NCI-H1417 (cell line): ENCODE data around the gene SNAI3.

Experiments
- DNase-seq, 3 experiments: peaks; one replicate each; lab custom pipeline; 2025; lab: John Stamatoyannopoulos, UW

Gene SNAI3

DNA sequence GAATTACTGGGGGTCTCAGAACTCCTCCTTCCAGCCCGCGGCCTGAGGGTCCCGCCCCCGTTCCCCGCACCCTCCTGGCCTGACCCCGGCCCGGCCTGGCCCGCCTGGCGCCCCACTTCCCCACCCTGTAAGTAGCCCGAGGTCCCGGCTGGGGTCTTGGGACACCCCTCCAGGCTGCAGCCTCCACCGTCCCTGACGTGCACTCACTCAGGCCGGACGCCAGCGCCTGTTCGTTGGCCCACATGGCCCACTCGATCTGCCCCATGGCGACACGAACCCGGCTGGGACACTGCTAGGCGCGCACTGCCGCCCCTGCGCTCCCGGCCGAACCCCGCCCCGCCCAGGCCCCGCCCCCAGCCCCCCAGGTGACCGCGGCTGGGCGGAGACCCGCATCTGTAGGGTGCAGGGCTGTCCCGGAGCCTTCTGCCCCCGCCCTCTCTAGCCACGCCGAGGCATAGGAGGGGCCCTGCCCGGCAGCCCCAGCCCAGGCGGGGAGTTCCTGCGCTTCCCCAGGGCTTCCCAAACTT, 35.5 kb downstream of the SNAI3 start, which contains the start of gene CYBA:
TSS of gene CYBA (minus strand) at position 305 of the 527 bp plus-strand sequence. CDS start at position 265, 40 bp downstream.
- peak in 1 of 3 experiments; percentile 13 for DNase-seq

DNA sequence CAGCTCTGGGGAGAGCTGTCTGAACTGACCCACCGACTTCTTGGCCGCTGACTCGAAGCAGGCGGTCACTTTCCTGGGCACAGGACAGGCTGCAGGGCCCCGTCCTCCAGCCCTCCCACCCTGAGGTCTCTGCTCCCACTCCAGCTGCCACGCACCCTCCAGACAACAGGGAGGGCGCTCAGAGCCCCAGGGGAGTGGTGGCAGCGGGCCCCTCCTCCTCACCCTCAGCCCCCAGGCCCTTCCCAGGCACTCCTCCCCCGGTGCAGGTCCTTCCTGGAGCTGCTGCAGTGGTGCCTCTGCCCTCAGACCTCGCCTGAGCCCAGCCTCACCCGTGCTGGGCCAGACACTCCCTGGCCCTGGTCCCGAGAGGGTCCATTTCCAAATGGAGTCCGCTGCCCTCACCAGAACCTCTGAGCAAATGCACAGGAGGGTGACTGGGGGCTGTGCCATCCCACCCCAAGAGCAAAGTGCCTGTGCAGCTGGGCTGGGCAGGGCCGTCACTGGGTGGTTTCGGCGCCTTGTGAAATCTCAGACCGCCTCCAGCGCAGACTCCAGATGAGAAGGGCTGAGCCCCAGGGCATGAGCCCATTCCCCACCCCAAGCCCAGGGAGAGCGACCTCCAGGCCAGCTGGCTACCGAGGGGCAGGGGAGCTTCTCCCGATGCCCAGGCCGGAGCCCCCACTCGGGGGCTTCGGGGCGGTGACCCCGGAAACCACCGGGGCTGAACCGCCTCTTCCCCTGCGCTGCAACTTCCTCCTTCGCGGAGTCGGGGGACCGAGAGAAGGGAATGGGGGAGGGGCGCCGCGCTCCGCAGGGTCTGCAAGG, 36.2 kb downstream of the SNAI3 start:
- no peak for DNase-seq

DNA sequence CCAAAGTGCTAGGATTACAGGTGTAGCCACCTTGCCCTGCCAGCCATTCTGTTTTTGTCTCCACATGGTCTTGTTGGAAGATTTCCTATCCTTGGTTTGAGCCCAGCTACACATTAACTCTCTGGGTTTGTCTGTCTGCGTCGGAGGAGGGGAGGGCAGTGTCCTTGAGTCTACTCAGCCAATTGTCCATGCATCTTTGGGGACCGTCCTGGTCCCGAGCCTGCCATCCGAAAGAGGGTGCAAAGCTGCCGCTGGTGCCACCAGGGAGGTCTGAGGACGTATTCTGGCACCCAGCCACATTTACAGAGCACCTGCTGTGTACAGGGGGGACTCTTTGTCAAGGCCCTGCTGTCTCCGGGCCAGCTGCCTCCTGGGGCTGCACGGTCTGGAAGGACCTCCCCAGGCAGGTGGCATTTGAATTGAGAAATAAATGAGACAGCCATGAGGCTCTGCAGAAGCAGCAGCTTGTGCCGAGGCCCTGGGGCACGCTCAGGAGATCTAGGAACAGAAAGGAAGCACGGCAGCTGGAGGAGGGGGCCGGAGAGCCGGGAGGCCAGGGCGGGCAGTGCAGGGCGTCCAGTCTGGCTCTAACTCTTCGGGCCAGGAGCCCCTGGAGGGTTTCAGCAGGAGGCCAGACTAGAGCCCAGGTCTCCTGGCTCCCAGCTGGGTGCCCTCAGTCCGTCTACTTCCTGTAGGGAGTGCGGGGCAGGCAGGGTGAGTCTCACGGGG, 36.9 kb downstream of the SNAI3 start:
- peak in 1 of 3 experiments; percentile 56 for DNase-seq

DNA sequence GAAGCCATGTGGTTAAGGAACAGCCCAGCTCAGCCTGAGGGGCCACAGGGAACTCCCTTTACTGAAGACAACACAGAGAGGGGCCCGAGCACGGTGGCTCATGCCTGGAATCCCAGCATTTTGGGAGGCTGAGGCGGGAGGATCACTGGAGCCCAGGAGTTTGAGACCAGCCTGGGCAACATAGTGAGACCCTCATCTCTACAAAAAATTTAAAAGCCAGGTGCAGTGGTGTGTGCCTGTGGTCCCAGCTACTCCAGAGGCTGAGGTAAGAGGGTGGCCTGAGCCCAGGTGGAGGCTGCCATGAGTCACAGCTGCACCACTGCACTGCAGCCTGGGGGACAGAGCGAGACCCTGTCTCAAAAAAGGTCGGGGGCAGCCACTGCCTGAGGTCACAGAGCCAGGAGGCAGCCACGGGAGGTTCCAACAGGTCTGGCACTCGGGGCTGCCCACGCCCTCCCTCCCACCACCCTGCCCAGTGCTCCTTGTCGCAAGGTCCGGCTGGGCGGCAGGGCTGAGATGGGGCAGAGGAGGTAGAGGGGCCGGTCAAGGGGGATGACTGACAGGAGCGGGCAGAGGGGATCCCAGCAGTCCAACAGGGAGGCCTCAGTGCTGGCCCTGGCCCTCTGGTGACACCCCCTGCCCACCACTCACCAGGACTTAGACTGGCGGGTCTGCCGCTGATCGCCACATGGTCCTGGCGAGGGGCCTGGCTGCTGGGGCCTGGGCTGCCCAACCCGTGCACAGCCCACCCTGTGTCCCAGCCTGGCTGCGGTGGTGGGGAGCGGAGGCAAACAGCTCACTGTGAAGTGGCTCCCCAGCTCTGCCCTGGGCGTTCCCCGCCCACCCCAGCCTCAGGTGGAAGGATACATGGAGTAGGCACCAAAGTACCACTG, 38.9 kb downstream of the SNAI3 start:
- DNase-seq: no peak

DNA sequence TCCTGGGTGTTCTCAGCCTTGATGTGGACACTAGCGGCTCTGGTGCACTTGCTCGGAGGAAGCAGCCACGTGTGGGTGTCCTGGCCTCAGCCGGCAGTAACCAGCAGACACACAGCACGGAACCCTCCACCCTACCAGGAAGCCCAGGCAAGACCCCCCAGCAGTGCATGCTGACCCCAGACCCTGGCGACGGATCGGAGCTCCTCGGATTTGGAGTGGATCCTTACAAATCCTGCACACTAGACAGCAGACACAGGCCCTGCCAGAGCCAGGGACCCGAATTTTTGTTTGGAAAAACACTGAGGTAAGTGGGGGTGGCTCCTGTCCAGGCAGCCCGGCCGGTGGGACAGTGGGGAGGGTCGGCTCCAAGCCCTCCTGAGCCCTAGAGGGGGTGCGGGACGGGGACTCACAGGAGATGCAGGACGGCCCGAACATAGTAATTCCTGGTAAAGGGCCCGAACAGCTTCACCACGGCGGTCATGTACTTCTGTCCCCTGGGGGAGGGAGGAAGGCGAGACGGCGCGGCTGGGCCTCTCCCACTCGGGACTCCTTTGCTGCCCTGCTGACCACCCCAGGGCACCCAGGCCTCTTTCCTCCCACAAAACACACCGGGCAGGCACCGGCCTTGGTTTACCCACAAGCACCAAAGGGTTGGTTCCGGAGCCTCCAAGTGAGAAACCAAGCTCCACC, 39.8 kb downstream of the SNAI3 start:
- no peak for DNase-seq

DNA sequence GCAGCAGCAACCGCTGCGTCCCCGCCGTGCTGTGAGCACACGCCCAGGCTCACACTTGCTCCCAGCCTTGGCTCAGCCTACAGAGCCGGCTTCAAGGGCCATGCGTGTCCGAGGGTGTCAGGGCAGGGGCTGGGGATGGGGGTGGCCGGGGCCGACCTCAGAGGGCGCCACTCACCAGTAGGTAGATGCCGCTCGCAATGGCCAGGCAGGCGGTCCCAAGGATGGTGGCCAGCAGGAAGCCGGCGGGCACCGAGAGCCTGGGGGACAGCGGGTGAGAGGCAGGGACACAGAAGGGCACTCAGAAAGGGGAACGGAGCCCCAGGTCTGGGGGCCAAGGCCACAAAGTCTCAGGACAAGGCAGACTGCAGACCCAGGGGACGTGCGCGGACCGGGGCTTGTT, 40.4 kb downstream of the SNAI3 start:
- no peak for DNase-seq

DNA sequence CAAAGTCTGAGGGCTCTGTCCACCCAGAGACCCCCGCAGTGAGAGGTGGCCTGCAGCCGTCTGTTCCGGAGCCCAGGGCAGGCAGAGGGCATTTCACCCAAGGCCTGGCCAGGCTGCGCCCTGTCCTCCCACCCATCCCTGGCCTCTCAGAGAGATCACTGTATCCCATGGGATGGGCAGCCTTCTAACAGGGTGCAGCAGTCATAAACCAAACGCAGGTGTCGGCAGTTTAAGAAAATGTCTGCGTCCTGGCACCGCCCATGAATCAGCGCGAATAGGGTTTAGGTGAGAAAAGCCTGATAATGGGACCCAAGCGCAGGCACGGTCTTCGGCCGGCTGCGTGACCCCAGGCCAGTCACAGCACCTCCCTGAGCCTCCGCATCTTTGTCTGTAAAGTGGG, 40.9 kb downstream of the SNAI3 start:
- DNase-seq: no peak

DNA sequence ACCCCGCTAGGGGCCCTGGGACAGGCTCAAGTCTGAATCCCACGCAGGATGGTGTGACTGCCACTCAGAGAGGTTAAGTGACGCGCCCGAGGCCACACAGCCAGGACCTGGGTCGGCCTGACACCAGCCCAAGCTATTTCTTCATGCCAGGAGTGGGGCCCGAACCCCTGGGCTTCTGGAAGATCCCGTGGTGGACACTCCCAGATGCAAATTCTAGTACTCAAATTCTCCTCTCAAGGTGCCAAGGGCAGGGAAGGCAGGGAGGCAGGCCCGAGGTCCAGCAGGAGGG, 42.7 kb downstream of the SNAI3 start:
- no peak for DNase-seq

DNA sequence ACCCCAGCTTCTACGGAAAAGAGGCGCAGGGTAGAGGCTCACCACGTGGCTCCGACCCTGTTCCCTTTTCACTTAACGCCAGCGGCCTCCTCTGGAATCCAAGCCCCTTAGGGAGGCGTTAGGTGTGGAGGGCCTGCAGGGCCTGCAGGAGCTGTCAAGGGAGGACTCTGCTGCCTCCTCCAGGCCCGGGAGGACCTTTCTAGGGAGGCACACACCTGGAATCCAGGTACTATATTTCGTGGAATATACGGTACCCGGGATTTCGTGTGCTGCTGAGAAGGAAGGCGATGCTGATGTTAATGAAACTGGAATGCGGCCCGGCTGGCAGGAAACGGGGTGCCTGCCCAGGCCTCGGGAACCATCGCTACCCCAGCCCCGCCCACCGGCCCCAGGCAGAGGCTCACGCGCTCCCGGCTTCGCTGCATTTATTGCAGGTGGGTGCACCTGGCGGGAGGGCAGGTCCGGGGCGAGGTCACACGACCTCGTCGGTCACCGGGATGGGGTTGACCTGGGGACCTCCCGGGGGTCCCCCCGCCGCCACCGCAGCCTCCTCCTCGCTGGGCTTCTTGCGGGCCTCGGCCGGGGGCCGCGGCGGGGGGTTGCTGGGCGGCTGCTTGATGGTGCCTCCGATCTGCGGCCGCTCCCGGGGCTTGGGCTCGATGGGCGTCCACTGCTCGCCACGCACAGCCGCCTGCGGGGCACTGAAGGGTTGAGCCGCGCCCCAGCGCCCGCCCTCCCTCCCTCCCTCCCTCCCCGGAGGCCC, 43.2 kb downstream of the SNAI3 start:
- DNase-seq: no peak

DNA sequence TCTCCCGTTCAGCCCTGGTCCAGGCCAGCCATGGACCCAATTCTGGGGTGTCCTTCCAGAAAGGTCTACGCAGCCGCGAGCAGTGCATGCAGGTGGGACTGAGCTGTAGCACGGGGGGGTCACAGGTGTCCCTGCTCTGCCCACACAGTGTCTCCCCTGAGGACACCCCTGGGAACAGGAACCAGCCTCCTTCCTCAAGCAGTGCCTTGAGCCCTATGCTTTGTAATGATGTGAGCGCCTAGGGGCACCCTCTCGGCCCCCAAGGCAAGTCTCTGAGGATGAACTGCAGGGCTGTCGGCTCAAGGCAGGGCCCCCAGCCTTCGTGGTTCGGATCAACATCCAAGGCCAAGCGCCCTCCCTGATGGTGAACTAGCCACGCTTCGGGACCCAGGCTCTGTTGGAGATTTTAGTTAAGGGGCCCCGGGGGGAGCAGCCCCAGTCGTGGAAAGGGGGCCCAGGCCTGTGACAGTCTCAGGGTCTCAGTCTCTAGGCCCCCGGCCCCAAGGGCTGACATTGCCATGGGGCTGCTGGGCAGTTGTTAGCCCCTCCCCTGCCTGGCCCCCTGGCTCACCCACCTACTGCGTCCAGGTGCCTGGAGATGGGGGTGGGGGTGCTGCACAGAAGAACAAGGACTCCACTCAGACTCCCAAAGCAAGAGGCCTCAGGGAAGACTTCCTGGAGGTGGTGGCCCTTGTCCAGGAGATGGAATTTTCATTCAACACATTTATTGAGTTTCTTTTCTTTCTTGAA, 45.6 kb downstream of the SNAI3 start:
- no peak for DNase-seq

DNA sequence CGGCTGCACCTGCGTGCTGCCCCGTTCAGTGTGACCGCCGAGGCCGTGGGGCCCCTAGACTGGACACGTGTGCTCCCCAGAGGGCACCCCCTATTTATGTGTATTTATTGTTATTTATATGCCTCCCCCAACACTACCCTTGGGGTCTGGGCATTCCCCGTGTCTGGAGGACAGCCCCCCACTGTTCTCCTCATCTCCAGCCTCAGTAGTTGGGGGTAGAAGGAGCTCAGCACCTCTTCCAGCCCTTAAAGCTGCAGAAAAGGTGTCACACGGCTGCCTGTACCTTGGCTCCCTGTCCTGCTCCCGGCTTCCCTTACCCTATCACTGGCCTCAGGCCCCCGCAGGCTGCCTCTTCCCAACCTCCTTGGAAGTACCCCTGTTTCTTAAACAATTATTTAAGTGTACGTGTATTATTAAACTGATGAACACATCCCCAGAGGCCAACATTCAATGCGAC, 46.2 kb downstream of the SNAI3 start:
- DNase-seq: no peak

DNA sequence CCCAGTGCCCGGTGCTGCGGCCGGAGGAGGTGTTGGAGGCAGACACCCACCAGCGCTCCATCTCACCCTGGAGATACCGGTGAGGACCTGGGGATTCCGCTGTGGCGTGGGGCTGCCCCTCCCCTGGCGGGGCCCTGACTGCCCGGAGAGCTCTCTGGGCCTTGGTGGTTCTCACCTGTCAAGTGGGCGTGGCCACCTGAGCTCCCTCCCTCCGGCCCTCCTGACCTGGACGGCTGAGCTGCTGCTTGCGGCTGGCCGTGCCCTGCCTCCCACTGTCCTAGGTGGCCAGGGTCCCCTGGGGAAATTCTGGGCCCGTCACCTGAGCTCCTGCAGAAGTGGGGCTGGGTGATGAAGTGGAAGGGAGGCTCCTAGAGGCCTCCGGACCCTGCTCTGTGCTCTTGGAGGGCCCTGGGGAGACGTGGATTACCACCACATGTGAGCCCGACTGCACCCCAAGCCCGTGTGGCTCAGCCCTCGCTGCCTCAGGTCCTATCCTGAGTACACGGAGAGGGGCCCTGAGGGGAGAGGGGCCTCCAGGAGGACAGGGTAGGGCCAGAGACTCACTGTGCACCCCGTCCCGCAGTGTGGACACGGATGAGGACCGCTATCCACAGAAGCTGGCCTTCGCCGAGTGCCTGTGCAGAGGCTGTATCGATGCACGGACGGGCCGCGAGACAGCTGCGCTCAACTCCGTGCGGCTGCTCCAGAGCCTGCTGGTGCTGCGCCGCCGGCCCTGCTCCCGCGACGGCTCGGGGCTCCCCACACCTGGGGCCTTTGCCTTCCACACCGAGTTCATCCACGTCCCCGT, 46.9 kb downstream of the SNAI3 start:
- peak in 1 of 3 experiments; percentile 48 for DNase-seq

DNA sequence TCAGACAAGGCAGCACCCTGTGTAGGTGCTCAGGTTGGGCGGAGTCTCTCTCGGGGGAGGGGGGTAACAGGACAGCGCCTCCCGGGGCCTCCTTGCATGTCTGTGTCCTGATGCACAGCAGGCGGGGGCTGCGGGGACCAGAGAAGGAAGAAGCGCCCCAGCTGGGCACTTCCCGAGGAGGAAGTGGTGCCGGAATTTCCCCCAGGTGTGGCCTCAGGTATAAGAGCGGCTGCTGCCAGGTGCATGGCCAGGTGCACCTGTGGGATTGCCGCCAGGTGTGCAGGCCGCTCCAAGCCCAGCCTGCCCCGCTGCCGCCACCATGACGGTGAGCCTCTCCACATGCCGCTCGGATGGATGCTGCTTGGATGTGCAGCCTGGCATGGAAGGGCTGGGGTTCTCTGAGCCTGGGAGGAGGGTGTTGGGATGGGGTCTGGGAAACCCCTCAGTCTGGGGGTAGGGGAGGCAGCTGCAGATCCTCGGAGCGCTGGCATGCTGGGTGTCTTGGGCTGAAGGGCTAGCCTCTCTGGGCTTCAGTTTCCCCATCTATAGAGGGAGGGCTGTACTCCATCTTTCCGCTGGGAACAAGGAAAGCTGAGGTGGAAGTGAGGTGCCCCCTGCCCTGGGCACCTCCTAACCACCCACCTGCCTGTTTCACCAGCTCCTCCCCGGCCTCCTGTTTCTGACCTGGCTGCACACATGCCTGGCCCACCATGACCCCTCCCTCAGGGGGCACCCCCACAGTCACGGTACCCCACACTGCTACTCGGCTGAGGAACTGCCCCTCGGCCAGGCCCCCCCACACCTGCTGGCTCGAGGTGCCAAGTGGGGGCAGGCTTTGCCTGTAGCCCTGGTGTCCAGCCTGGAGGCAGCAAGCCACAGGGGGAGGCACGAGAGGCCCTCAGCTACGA, 47.7 kb downstream of the SNAI3 start, which contains the start of gene IL17C:
TSS of gene IL17C (plus strand) at position 250 of the 908 bp plus-strand sequence. CDS start at position 320, 70 bp downstream.
- DNase-seq: peak; percentile 58 to 82 (median 72)

DNA sequence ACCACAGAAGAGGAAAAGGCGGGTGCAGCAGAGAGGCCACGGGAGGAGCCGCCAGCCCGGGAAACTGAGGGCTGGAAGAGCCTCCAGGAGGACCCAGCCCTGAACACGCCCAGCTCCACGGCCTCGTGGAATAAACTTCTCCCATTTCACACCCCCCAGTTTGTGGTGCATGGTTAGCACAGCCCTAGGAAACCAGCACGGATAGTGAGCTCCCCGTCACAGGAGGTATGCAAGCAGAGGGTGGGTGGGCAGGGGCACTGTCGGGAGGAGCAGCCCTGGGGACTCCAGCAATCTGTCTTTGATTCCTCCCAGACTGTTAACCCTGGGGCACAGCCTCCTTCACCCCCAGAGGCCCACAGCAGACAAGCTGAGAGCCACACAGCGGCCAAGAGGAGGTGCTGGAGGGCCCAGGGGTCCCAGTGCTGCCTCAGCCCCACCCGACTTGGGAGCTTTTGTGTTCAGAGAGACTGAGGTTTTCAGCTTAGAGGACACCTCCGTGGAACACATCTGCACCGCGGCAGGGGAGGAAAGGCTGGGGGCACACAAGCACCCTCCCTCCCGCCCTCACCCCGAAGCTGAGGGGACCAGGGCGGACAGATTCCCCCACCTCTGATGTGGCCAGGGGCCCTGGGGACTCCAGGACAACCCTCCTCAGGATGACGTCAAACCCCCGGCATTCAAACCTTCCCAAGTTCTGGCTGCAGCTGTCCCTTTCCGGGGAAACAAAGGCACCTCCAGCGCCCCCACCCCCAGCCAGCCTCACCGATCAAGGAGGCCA, 49.6 kb downstream of the SNAI3 start:
- no peak for DNase-seq

DNA sequence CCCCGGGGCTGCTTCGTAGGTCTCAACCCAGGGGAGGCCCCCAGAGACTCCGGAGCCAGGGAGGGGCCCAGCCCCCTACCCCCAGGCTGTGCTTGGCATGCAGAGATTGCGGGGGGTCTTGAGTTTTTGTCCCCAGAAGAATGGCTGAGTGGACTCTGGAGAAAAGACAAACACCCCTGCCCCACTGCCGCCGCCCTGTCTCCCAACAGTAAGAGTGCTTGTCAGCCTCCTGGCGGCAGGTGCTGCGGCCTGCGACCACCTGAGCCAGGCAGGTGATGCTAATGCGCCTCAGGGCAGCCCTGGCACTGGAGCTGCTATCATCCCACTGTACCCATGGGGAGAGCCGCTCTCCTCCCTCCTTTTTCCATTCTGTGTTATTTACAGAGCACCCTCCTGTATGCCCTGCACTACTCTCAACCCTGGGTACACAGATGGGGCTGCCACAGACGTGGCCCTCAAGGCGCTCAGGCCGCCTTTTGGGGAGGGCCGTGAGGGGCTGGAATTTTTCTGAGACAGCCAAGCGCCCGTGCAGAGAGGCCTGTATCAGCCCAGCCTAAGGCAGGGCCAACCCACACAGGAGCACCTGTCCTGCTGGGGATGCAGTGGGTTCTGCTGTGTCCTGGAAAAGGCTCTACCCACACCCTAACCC, 50.5 kb downstream of the SNAI3 start:
- DNase-seq: peak in 1 of 3 experiments; percentile 13

DNA sequence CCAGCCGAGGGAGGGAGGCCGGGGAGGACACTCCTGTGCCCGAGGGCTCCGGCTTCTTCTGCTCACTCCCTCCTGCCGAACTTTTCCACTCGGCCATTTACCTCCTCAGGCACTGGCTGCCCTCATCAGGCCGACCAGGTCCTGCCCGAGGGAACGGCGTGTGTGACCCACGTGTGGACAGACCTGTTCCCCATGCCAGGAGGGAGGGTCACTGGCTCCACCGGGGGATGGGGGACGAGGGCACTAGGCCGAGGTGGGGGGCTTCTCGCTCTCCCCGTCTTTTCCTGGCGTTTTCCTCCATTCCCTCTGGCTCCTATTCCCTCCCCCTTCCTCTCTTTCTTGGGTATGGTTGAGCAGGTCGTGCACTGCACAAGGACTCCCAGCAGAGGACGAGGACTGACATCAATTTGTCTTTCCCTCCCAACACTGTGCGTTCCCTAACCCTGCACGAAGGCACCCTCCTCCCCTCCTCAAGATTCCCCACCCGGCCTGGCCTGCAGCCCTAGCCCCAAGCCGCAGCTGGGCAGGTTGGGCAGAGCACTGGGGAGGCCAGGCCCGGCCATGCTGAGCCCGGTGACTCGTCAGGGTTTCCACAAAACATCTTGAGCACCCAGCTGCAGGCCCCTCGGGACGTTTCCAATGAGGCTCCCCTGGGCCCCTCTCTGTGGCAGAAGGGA, 51.2 kb downstream of the SNAI3 start:
- DNase-seq: no peak
